Stimulated activated CD8-positive, alpha-beta memory T cell treated with anti-CD3 and anti-CD28 coated beads, Interleukin-4, amount 100 ng/mL, for 1 hour (primary cell): ENCODE measurements around the gene RADIL.

ENCODE experiments used
- DNase-seq, 2 donors: peaks; one replicate each; pipeline ENCODE4 v3.0.0-alpha.2; 2020; ENCODE audit warnings: low read depth in 2 of 2, low spot score in 1 of 2

Gene RADIL

DNA sequence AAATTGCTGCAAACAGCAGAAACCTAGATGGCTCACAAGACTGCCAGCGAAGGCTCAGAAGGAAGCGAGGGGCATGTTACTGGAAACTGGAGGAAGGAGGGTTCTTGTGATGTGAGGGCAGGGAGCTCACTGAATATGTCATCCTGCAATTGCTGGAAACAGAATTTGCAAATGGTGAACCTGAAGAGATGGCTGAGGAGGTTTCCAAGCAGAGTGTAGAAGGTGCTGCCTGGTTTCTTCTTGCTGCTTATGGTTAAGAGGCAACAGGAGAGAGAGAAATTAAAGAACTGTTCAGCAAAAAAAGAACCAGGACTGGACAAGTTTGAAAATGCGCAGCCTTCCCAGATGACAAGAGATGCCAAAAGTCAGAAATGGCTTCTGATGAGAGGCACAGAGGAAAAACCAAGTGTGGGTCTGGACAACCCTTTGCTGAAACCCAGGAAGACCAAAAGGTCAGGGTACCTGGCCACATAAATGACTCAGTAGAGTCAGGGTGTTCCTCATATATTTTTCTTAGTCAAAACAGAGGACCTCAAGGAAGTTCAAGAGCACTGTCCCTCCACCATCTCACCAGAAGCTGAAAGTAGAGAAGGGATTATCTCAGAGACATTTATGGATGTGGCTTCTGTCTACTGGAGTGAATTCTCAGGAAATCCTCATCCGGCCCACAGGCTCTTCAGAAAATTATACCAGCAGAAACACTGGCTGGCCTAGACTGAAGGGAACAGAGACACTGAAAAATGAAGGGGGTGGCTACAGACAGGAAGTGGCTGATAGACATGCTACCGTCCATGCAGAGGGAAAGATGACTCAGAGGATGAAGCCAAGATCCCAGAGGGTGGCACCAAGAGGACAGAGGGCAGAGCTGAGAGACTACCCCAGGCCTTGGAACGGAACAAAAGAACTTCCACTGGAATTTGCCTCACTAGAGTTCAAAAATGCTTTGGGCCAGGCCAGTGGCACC lies 31.8 kb downstream of the RADIL start:
- no peak for DNase-seq

DNA sequence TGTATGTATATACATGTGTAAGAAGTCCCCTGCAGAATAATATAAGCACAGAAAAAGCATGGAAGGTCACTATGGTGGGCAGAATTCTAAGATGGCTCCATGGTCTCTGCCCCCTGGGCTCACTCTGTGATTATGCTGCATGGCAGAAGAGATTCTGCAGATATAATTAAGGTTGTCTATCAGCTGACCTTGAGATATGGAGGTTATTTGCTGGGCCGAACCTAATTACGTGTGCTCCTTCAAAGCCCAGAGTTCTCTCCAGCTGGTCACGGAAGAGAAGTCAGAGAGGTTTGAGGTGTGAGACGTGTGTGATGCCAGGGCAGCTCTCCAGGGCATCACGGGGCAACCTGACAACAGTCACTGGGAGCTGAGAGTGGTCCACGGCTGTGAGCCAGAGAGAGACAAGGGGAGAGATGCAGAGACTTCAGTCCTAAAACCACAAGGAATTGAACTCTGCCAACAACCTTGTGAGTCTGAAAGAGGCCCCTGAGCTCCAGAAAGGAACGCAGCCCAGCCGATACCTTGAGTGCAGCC lies 33.2 kb downstream of the RADIL start:
- no peak for DNase-seq

- DNase-seq = no peak
Measured at GRCh38 chr7:4849390-4849789, 34.1 kb downstream of the RADIL start.

DNA sequence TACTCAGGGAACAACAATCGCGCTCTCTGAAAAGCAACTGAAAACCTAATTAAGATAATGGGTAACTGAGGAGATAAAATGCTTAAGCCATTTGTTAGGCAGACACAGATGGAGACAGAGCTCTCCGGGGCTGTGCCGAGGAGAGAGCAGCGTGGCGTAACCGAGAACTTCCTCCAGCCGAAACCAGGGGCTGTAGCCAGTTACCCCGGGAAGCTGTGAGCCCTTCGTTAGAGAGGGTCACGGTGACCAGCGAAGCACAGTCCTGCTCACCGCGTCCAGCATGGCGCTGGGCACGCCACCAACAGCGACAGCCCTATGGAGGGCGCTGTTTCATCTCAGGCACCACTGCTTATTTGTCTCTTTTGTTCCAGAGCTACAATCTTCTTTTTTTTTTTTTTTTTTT lies 37.8 kb downstream of the RADIL start:
- no peak for DNase-seq

GRCh38 chr7:4842319-4843064 lies 41.0 kb downstream of the RADIL start:
- no peak for DNase-seq

DNA sequence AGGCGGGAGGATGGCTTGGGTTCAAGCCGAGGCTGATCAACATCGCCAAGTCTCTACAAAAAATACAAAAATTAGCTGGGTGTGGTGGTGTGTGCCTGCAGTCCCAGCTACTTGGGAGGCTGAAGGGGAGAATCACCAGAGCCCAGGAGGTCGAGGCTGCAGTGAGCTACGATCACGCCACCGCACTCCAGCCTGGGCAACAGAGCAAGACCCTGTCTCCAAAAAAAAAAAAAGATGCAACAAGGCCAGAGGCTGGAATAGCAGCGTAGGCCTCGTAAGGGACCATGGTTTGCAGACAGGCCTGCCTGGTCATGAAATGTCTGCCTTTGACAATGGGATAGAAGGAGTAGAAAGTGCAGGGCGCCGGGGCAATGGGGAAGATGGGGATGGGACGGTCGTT lies 41.7 kb downstream of the RADIL start:
- DNase-seq = no peak

- no peak for DNase-seq
Measured at GRCh38 chr7:4841007-4841784, 42.3 kb downstream of the RADIL start.

DNA sequence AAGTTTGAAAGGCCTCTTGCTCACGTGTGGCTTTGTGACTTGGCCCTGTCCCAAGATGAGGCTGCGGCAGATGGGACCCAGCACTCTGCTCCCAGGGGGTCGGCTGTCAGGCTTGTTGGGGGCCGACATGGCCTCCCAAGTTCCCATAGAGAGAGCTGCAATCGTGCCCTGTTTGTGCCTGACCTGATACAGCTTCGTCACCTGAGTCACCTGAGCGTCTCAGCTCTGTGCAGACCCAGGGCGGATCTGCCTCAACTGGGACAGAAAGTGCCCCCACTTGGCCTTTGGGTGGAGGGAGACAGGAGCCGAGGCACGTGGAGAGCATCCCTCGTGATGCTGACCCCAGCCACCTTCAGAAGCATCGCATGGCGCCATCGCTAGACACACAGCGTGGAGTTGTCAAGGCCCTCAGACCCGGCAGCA lies 43.4 kb downstream of the RADIL start:
- DNase-seq = no peak

GRCh38 chr7:4838626-4839334 lies 44.7 kb downstream of the RADIL start:
- DNase-seq = no peak

DNA sequence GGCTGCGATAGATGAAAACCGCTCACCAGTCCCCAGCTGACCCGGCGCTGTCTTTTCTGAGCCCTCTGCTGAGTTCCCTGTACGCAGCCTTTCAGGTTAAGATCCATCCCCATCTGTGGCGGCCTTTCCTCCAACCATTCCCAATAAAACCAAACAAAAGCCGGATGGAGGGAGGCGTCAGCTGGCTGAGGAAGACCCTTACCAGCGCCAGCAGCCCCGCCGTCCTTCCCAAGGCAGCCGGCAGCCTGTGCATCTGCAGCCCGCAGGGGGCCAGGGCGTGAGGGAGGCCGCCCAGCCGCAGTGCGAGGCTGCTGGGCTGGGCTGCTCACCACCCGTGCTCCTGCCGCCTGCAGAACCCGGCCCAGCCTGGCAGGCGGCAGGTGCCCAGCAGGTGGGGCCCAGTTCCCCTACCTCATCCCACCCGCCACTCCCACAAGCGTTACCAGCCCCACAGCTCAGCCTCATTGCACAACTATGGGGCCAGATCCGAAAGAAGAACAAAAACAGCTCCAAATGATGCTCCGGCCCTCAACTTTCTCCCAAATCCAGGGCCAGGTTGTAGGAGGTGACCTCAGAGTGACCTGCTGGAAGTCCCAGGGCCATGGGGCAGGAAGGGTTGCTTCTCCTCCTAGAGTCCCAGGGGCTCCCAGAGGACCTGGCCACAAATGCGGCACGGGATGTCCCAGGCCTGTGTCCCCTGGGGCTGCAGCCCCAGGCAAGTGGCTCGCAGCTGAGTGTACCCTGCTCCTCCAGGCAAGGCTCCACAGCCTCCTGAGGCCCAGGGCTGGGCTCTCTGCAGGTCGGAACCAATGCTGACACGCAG lies 45.5 kb downstream of the RADIL start:
- DNase-seq = no peak

GRCh38 chr7:4837041-4837802 lies 46.3 kb downstream of the RADIL start:
- no peak for DNase-seq

DNA sequence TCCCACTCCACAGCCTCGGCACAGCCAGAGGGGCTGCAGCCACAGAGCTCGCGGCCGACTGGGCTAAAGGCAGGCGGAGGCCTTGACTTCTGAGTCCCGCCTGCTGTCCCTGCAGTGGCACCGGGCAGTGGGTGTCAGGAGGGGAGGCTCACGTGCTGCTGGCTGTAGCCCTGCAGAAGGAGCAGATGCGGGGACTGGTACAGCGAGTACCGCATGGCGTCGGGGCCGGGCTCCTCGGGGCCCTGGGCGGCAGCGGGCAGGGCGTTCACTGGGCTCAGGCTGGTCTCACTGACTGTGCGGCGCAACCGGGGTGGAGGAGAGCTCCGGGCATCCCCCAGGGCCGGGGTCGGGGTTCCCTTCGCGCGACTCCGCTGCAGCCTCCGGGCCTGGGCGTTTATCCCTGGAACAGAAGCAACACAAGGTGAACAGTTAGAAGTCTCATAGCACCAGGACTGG lies 47.3 kb downstream of the RADIL start:
- DNase-seq = no peak

DNA sequence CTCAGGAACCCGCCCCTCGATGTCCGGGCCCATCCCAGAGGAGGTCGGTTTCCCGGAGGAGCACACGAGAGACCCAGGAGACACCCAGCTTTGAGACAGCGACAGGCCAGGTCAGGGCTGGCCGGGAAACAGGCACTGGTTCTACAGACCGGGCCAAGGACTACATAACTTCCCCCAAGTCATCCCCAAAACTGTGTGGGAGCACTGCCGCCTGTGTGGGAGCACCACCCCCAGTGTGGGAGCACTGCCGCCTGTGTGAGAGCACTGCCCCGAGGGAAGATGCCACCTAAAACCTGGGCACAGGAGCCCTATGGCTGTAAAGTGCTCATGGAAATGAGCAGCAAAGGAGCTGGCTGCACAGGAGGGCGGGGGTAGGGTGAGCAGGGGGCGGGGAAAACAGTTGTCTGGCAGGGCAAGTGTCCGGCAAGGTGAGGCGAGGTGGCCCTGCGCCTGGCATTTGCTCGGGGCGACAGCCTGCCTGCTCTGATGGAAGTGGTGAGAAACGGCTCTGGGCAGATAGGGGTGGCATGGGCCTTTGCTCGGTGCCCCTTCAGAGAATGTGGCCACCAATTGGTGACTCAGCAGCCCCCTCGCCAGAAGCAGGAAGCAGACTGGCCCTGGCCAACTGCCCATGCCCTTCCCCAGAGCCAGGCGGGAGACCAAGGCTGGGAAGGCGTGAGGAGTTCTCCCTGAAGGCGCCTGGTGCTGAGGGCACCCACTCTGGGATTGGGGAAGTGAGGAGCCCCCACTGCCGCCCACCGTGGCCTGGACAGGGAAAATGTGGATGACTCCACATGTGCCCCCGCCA lies 47.9 kb downstream of the RADIL start:
- DNase-seq = no peak

DNA sequence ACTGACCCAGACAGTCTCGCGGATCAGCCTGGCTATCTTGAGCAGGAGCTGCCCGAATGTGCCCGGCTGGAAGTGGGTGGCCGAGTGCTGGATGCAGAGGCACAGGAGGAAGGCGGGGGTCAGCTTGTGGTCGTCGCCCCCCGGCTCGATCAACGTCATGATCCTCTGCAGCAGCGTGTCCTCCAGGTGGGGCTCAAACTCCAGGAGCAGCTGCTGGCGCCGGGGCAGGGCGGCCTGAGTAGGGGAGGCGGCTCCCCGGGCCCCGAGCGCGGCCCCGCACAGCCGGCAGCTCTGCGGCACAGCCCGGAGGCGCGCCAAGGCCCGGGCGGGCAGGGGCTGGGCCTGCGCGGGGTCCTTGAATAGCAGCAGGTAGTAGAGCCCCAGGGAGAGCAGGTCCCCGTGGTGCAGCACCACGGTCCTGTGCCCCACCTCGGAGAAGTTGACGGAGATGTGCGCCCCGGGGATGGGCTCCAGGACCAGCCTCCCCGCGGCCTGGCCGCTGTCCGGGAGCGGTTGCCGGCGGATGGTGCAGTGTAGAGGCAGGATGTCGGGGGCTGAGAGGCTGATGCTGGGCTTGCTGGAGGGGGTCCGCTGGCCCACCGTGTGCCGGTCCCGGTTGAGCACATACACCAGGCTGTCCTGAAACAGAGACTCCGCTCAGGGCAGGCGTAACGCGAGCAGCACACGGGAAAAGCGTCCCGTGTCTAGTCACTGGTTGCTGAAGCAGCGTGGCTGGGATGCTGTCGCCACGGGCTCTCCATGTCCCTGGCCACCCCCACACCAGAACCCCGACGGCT lies 48.7 kb downstream of the RADIL start:
- DNase-seq = no peak

DNA sequence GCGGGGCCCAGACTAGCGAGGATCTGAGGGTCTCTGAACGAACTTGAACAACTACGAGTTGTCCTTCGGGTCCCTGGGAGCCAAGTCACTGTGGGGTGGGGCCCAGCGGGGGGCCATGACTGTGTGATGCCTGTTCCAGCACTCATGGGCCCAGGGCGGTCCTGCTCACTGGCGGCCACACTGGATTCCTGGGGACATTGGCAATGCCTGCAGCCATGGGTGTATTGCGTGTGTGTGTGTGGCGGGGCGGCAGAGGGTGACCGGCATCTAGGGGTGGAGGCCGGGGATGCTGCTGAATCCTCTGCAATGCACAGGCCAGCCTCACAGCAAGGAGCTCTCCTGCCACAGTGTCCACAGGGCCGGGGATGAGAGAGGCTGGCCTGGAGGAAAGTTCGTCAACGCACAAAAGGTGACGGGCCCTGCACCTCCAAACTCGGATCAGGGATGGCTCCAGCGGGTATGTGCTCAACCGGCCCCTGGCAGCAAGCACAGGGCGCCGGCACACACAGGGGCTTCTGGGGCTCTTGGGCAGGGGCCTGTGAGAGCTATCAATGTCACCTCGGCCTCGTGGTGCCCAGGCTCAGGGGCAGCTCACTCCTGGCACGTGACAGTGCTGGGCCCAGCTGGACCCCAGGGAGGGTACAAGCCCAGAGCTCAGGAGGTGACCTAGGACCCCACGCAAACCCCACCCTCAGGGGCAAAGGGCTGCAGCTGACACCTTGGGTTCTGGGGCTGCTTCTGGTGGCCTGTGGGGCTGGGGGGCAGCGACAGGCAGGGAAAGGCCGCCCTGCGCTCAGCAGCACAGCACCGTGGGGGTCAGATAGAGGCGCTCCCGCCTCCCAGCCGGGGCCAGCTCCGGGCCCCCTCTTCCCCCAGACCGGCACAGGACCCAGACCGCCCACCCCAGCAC lies 49.6 kb downstream of the RADIL start:
- no peak for DNase-seq

- DNase-seq = no peak
Measured at GRCh38 chr7:4833176-4833575, 50.3 kb downstream of the RADIL start.
